ENCODE measurements around the gene EDN2. TPM values are rescaled to one million over a fixed set of nuclear protein-coding genes. Genes with fewer than 3 reads are reported as not detected.
A peak's percentile ranks its signal among the peaks of the same experiment; 100 is the strongest.

Gene EDN2
- 0.38 to 4.2 TPM (median 0.80 TPM) in 3 replicates for total RNA-seq
- long read RNA-seq, partial matches to known transcripts = 0 of 2 reads
- long read RNA-seq, other reads (novel, unspliced or antisense) = 1 of 2 reads

- peak within 1 kb of the TSS; percentile 85 for H3K27ac Mint-ChIP-seq (ENCODE audit: unreplicated experiment)
- H3K4me1 Mint-ChIP-seq (ENCODE audit: low read depth) = peaks cover 64% of the 10 kb centered on the region
- H3K9me3 Mint-ChIP-seq (ENCODE audit: low read depth) = no peaks in the 10 kb centered on the region
Observed at GRCh38 chr1:41484402-41485241, at the start of gene EDN2. Gene EDN2, minus strand, starts transcription at chr1:41484683. Its CDS starts 82 bp downstream, at chr1:41484601.

GRCh38 chr1:41533731-41534080 lies 49.2 kb upstream of the EDN2 start:
- H3K36me3 Mint-ChIP-seq (ENCODE audit: low read depth) = no peaks in the 10 kb centered on the region
- peaks cover 8% of the 10 kb centered on the region for H3K27me3 Mint-ChIP-seq (ENCODE audit: low read depth)
- H3K27ac Mint-ChIP-seq (ENCODE audit: unreplicated experiment) = peak overlapping the region; percentile 29
- no peak overlapping the region for H3K4me3 Mint-ChIP-seq (ENCODE audit: unreplicated experiment)
- H3K4me1 Mint-ChIP-seq (ENCODE audit: low read depth) = peaks cover 30% of the 10 kb centered on the region
- TF ChIP-seq CTCF (IDR thresholded peaks at IDR 0.05) = no peak
- DNase-seq (ENCODE audit: low spot score) = peak; percentile 56
- H3K9me3 Mint-ChIP-seq (ENCODE audit: low read depth) = no peaks in the 10 kb centered on the region

More at GRCh38 chr1:41484402-41485241, at the start of gene EDN2:
- TF ChIP-seq CTCF (IDR thresholded peaks at IDR 0.05) = peak; percentile 52
- Mint-ChIP-seq H3K4me3 (ENCODE audit: unreplicated experiment) (no peak within 1 kb of the TSS), H3K27me3 (ENCODE audit: low read depth) (no peaks in the 10 kb centered on the region), H3K36me3 (ENCODE audit: low read depth) (no peaks in the 10 kb centered on the region)
- peak; percentile 90 for DNase-seq (ENCODE audit: low spot score)

- Mint-ChIP-seq H3K9me3 (ENCODE audit: low read depth) (no peaks in the 10 kb centered on the region), H3K4me3 (ENCODE audit: unreplicated experiment) (no peak overlapping the region), H3K4me1 (ENCODE audit: low read depth) (peaks cover 25% of the 10 kb centered on the region), H3K36me3 (ENCODE audit: low read depth) (no peaks in the 10 kb centered on the region), H3K27ac (ENCODE audit: unreplicated experiment) (no peak overlapping the region), H3K27me3 (ENCODE audit: low read depth) (peaks cover 8% of the 10 kb centered on the region)
- peak; percentile 62 for DNase-seq (ENCODE audit: low spot score)
- TF ChIP-seq CTCF (IDR thresholded peaks at IDR 0.05) = no peak
Observed at GRCh38 chr1:41533016-41533730, 48.7 kb upstream of the EDN2 start.

DNA sequence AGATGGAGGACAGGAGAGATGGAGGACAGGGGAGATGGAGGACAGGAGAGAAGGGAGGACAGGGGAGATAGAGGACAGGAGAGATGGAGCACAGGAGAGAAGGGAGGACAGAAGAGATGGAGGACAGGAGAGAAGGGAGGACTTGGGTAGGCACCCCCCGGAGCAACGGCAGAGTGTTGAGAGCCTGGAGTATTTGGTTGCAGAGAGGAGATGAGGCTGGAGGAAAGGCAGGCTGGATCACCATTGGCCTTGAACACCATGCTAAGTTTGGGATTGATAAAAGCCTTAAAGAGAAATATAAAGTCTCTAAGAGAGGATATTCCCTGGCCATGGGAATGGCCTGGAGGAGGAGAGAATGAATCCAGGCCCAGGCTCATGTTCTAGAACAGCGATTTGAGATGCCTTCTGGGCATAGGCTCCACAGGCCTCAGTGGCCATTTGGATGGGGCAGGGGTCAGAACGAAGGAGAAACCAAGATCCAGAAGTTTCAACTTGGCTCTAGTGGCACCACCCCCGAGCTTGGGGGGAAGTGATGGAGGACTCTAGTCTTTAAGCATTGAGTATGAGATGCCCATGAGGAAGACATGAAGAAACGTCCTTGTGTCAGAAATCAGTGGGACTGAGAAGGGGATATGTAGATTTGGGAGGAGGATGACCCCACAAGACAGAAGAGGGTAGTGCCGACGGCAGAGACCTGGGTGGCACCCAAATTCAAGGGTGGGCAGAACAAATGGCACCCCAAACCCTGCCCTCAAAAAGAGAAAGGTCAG lies 47.9 kb upstream of the EDN2 start:
- DNase-seq (ENCODE audit: low spot score) = peak; percentile 26
- Mint-ChIP-seq H3K27ac (ENCODE audit: unreplicated experiment) (peak overlapping the region; percentile 32), H3K36me3 (ENCODE audit: low read depth) (no peaks in the 10 kb centered on the region), H3K4me3 (ENCODE audit: unreplicated experiment) (no peak overlapping the region), H3K4me1 (ENCODE audit: low read depth) (peaks cover 17% of the 10 kb centered on the region), H3K27me3 (ENCODE audit: low read depth) (peaks cover 8% of the 10 kb centered on the region), H3K9me3 (ENCODE audit: low read depth) (no peaks in the 10 kb centered on the region)
- TF ChIP-seq CTCF (IDR thresholded peaks at IDR 0.05) = no peak

DNA sequence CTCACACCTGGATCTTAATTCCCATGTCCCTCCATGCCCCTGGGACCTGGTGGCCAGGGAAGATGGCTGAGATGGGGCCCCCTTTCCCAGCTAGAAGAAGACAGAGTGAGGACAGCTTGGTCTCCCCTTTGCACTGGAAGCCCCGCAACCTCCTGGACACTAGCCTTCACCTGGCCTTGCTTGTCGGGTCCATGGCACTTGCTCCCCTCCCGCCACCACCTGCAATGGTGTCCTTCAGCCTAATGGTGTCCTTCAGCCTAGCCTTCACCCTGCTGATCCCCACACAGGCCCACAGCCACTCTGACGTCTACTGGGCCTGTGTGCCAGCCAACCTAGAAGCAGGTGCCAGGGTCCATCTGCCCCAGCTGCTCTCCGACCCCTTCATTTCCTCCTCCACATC lies 45.9 kb upstream of the EDN2 start:
- no peak for TF ChIP-seq CTCF (IDR thresholded peaks at IDR 0.05)
- no peaks in the 10 kb centered on the region for H3K9me3 Mint-ChIP-seq (ENCODE audit: low read depth)
- no peak overlapping the region for H3K27ac Mint-ChIP-seq (ENCODE audit: unreplicated experiment)
- H3K4me1 Mint-ChIP-seq (ENCODE audit: low read depth) = no peaks in the 10 kb centered on the region
- DNase-seq (ENCODE audit: low spot score) = peak; percentile 63
- H3K36me3 Mint-ChIP-seq (ENCODE audit: low read depth) = no peaks in the 10 kb centered on the region
- H3K27me3 Mint-ChIP-seq (ENCODE audit: low read depth) = peaks cover 8% of the 10 kb centered on the region
- H3K4me3 Mint-ChIP-seq (ENCODE audit: unreplicated experiment) = no peak overlapping the region

All from chondrocyte (in vitro differentiated cells).